Hypothalamus (tissue), 51 donors: Measurements from ENCODE around the gene DTD1.
"Not testable (repeated sequence)": the region's sequence is repeated elsewhere in the genome, so short reads cannot be mapped to it uniquely, and the experiment has no call there.

Source experiments
- DNase-seq, 51 donors: peaks; one replicate each; lab custom pipeline; 2025; lab: John Stamatoyannopoulos, UW

Gene DTD1

GRCh38 chr20:18737140-18737539 is 149.3 kb downstream of the DTD1 start:
- no peak for DNase-seq

GRCh38 chr20:18738055-18738454 is 150.2 kb downstream of the DTD1 start:
- no peak for DNase-seq

GRCh38 chr20:18738888-18739287 is 151.0 kb downstream of the DTD1 start:
- no peak for DNase-seq

GRCh38 chr20:18739751-18740166 is 151.9 kb downstream of the DTD1 start:
- peak in 8 of 51 donors; percentile 8 to 34 (median 19) for DNase-seq

GRCh38 chr20:18740726-18741125 is 152.9 kb downstream of the DTD1 start:
- no peak for DNase-seq

GRCh38 chr20:18742841-18743240 is 155.0 kb downstream of the DTD1 start:
- no peak for DNase-seq

- no peak for DNase-seq
Measured at GRCh38 chr20:18743665-18744440, 156.0 kb downstream of the DTD1 start.

- DNase-seq: no peak
Measured at GRCh38 chr20:18747090-18747489, 159.2 kb downstream of the DTD1 start.

- no peak for DNase-seq
Measured at GRCh38 chr20:18748987-18749386, 161.1 kb downstream of the DTD1 start.

GRCh38 chr20:18749528-18749927 is 161.7 kb downstream of the DTD1 start:
- DNase-seq: no peak

- no peak for DNase-seq
Measured at GRCh38 chr20:18750735-18751134, 162.9 kb downstream of the DTD1 start.

- DNase-seq: no peak
Measured at GRCh38 chr20:18754030-18754652, 166.3 kb downstream of the DTD1 start.

GRCh38 chr20:18754653-18755045 is 166.8 kb downstream of the DTD1 start:
- no peak for DNase-seq

- not testable (repeated sequence) for DNase-seq
Measured at GRCh38 chr20:18760852-18761251, 173.0 kb downstream of the DTD1 start.

GRCh38 chr20:18767676-18768075 is 179.8 kb downstream of the DTD1 start:
- no peak for DNase-seq

GRCh38 chr20:18773566-18773965 is 185.7 kb downstream of the DTD1 start:
- DNase-seq: no peak

GRCh38 chr20:18774207-18774606 is 186.4 kb downstream of the DTD1 start:
- DNase-seq: no peak

GRCh38 chr20:18775633-18776032 is 187.8 kb downstream of the DTD1 start:
- DNase-seq: no peak

- no peak for DNase-seq
Measured at GRCh38 chr20:18778690-18779392, 191.0 kb downstream of the DTD1 start.

- DNase-seq: no peak
Measured at GRCh38 chr20:18780385-18781130, 192.7 kb downstream of the DTD1 start.

GRCh38 chr20:18781509-18781908 is 193.7 kb downstream of the DTD1 start:
- DNase-seq: no peak
